GM18519 (cell line): ENCODE measurements around the gene LRCH2.

Experiments
- ATAC-seq: cut with Tn5 transposase; IDR thresholded peaks from one replicate; pipeline ENCODE4 v1.9.1; 2021; ENCODE audit warnings: mild to moderate bottlenecking, moderate library complexity; ENCODE audit not compliant: unreplicated experiment, low FRiP score

Gene LRCH2

GRCh38 chrX:115093191-115093590 lies 140.7 kb downstream of the LRCH2 start:
- no peak for ATAC-seq

GRCh38 chrX:115089419-115089818 lies 144.5 kb downstream of the LRCH2 start:
- ATAC-seq: no peak

GRCh38 chrX:115068896-115069295 lies 165.0 kb downstream of the LRCH2 start:
- no peak for ATAC-seq

GRCh38 chrX:115067812-115068211 lies 166.1 kb downstream of the LRCH2 start:
- ATAC-seq: no peak

- ATAC-seq: no peak
These were observed 168.6 kb downstream of the LRCH2 start for GRCh38 chrX:115065304-115065703.
